ENCODE measurements around the gene SCGB1D1. TPM values are rescaled to one million over a fixed set of nuclear protein-coding genes. Genes with fewer than 3 reads are reported as not detected.

The SCGB1D1 gene, protein sequence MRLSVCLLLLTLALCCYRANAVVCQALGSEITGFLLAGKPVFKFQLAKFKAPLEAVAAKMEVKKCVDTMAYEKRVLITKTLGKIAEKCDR
- total RNA-seq = not detected
- not detected for polyA plus RNA-seq

DNA sequence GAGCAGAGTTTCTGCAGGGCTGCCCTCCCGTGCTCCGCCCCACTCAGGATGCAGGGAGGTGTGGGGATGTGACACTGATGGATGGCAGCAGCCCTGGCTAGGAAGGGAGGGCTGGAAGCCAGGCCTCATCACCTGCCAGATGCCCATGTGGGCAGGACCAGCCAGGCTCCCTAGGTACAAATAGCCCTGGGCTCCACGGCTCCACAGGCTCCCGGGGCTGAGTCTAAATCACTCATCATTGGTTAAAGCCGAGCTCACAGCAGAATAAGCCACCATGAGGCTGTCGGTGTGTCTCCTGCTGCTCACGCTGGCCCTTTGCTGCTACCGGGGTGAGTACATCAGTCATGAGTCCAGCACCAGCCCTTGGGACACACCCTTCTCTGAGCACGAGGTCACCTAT is at the start of gene SCGB1D1:
SCGB1D1 (plus strand) TSS at position 206 of the 400 bp plus-strand sequence; CDS start at position 275, 69 bp downstream.
- H3K4me3 ChIP-seq (ENCODE audit: low read depth, low read length) = no peak within 1 kb of the TSS
- H3K4me1 ChIP-seq (ENCODE audit: insufficient read depth) = no peaks in the 10 kb centered on the region
- 69% methylated on average over 9 of the region's 9 CpGs for WGBS
- H3K27ac ChIP-seq (ENCODE audit: low read depth) = no peak within 1 kb of the TSS
- DNase-seq (ENCODE audit: extremely low spot score) = no peak
- H3K36me3 ChIP-seq (ENCODE audit: insufficient read depth) = no peaks in the 10 kb centered on the region

DNA sequence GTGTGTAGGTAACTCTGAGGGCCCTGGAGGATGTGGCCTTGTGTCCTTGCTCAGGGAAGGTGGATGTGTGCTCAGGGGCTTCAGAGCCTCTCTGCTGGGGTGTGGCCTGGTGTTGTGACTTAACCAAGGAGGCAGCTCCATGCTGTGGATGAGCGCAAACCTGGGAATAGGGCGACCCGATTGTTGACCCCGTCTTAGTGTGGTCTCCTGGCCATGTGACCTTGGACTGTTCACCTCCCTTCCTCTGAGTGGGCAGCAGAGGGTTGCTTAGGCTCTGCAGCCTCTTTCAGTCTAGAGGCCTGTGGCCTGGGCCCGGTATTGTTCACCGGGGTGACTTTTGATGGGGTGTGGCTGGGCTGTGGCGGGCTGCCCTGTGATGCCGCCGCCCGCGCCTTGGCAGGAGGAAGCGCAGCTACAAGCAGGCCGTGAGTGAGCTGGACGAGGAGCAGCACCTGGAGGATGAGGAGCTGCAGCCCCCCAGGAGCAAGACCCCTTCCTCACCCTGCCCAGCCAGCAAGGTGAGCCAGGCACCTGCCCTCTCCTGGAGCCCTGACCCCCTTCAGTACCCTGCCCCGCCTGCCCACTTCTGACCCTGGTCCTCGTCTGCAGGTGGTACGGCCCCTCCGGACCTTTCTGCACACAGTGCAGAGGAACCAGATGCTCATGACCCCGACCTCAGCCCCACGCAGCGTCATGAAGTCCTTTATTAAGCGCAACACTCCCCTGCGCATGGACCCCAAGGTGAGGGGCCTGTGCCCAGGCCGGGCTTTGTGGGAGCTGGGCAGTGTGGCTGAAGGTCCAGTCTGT is 49.5 kb upstream of the SCGB1D1 start:
- Histone ChIP-seq H3K4me1 (ENCODE audit: insufficient read depth) (no peaks in the 10 kb centered on the region), H3K27ac (ENCODE audit: low read depth) (no peak overlapping the region), H3K36me3 (ENCODE audit: insufficient read depth) (peaks cover 7% of the 10 kb centered on the region), H3K4me3 (ENCODE audit: low read depth, low read length) (no peak overlapping the region)
- no peak for DNase-seq (ENCODE audit: extremely low spot score)
- WGBS = 95% methylated on average over 24 of the region's 24 CpGs

DNA sequence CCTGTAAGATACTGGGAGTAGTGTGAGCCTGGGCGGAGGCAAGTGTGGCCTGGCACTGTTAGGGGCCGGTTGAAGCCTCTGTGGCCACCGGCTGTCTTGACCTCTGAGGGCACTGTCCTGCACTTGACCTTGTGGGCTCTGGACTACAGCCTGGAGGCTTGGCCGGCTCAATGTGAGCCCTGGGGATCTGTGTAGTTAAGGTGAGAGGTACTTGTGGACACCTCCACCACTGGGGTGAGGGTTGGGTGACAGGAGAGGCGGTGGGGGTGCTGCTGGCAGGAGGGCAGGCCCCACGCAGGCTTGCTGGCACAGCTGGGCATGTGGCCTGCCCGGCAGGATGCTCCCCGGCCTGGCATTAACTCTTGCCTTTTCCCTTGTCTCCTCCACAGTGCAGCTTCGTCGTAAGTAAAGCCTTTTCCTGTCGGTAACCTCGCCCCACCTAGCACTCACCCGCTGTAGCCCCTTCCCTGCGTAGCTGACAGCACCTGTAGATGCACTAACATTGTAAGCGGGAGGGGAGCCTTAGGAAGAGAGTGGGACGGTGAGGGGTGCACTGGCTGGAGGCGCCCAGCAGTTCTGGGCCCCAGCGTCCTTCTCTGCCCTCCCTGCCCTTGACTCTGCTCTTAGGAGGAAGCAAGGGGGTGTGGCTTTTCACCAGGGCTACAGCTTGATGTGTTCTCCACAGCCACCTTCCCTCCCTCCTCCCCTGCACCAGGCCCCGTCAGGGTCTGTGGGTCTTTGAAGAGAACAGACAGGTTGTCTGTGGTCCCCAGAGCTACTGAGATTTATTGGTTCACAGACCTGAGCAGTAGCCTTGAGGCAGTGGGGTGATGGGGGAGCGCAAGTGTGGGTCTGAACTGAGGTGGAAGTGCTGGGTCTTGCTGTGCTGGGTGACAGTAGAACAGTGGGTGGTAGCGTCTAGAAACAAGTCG is 48.6 kb upstream of the SCGB1D1 start:
- H3K36me3 ChIP-seq (ENCODE audit: insufficient read depth) = peaks cover 9% of the 10 kb centered on the region
- H3K27ac ChIP-seq (ENCODE audit: low read depth) = no peak overlapping the region
- no peaks in the 10 kb centered on the region for H3K4me1 ChIP-seq (ENCODE audit: insufficient read depth)
- DNase-seq (ENCODE audit: extremely low spot score) = no peak
- WGBS = 87% methylated on average over 22 of the region's 22 CpGs
- H3K4me3 ChIP-seq (ENCODE audit: low read depth, low read length) = no peak overlapping the region

DNA sequence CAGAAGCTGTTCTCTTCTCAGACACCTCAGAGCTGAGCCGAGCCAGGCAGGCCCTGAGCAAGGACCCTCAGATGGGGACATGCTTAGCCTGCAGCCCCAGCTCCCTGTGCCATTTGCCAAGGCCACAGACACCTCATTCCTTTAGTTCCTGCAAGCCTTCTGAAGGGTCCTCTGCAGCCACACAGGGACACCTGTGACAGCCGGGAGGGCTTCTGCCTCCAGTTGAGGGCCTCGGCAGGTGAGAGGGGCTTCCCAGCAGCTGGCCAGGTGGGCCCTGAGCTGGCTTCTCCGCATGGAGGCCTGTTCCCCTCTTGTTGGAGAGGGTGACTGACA is 48.0 kb upstream of the SCGB1D1 start:
- H3K4me3 ChIP-seq (ENCODE audit: low read depth, low read length) = no peak overlapping the region
- H3K4me1 ChIP-seq (ENCODE audit: insufficient read depth) = no peaks in the 10 kb centered on the region
- 96% methylated on average over 4 of the region's 4 CpGs for WGBS
- no peak for DNase-seq (ENCODE audit: extremely low spot score)
- H3K36me3 ChIP-seq (ENCODE audit: insufficient read depth) = peaks cover 9% of the 10 kb centered on the region
- no peak overlapping the region for H3K27ac ChIP-seq (ENCODE audit: low read depth)

DNA sequence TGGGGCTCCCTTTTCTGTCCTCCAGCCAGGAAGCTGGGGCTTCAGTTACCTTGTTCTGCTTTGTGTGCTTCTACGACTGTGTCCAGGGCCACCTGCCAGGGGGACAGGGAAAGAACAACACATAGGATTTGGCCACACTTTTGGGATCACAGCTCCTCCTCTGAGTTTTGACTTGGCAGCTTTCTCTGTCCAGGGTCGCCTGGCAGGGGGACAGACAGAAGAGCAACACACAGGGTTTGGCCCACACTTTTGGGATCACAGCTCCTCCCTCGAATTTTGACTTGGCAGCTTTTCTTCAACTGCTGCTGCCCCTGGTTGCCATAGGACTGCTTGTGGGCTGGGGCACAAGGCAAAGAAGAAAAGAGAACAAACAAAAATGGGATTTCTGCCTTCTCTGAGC is 47.1 kb upstream of the SCGB1D1 start:
- no peak overlapping the region for H3K27ac ChIP-seq (ENCODE audit: low read depth)

DNA sequence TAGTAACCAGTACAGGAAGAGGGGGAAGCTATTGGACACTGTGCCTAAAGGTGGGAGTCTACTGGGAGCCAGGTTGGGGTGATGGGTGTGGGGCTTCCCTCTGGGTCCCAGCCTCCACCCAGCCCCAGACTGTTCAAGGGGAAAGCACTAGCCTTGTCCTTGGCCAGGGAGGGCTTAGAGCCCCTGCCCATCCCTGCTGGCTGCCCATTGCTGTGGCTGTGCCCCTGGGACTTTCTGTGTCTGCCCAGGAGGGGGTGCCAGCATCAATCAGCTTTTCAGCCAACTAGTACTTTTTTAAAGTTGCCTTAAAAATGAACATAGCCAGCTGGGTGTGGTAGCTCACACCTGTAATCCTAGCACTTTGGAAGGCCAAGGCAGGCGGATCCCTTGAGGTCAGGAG is 46.3 kb upstream of the SCGB1D1 start:
- no peak for DNase-seq (ENCODE audit: extremely low spot score)
- Histone ChIP-seq H3K4me3 (ENCODE audit: low read depth, low read length) (no peak overlapping the region), H3K36me3 (ENCODE audit: insufficient read depth) (peaks cover 11% of the 10 kb centered on the region), H3K27ac (ENCODE audit: low read depth) (no peak overlapping the region), H3K4me1 (ENCODE audit: insufficient read depth) (no peaks in the 10 kb centered on the region)
- WGBS = 91% methylated on average over 1 of the region's 1 CpG

More for the DNA sequence above, 47.1 kb upstream of the SCGB1D1 start:
- no peak for DNase-seq (ENCODE audit: extremely low spot score)
- peaks cover 9% of the 10 kb centered on the region for H3K36me3 ChIP-seq (ENCODE audit: insufficient read depth)
- H3K4me1 ChIP-seq (ENCODE audit: insufficient read depth) = no peaks in the 10 kb centered on the region
- WGBS = 36% methylated on average over 3 of the region's 3 CpGs
- no peak overlapping the region for H3K4me3 ChIP-seq (ENCODE audit: low read depth, low read length)

DNA sequence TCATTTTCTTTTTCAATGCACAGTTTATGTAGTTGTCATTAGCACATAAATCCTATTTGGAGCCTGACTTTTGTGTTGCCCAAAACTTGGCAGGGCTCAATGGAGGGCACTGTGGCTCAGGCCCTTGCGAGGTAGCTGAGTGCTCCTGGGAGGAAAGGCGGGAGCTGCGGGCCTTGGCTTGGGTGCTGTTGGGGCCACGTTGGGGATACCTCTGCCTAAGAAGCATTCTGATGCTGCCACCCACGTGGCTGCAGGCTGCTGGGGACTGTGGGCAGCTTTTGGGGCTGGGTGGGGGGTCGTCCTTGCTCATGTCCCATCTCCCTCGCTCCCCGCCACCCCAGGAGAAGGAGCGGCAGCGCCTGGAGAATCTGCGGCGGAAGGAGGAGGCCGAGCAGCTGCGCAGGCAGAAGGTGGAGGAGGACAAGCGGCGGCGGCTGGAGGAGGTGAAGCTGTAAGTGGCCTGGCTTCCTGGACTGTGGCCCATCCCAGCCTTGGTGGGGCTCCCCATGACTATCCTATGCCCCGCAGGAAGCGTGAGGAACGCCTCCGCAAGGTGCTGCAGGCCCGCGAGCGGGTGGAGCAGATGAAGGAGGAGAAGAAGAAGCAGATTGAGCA is 45.3 kb upstream of the SCGB1D1 start:
- no peaks in the 10 kb centered on the region for H3K4me1 ChIP-seq (ENCODE audit: insufficient read depth)
- H3K4me3 ChIP-seq (ENCODE audit: low read depth, low read length) = no peak overlapping the region
- peaks cover 10% of the 10 kb centered on the region for H3K36me3 ChIP-seq (ENCODE audit: insufficient read depth)
- DNase-seq (ENCODE audit: extremely low spot score) = no peak
- H3K27ac ChIP-seq (ENCODE audit: low read depth) = no peak overlapping the region
- WGBS = 96% methylated on average over 24 of the region's 24 CpGs

DNA sequence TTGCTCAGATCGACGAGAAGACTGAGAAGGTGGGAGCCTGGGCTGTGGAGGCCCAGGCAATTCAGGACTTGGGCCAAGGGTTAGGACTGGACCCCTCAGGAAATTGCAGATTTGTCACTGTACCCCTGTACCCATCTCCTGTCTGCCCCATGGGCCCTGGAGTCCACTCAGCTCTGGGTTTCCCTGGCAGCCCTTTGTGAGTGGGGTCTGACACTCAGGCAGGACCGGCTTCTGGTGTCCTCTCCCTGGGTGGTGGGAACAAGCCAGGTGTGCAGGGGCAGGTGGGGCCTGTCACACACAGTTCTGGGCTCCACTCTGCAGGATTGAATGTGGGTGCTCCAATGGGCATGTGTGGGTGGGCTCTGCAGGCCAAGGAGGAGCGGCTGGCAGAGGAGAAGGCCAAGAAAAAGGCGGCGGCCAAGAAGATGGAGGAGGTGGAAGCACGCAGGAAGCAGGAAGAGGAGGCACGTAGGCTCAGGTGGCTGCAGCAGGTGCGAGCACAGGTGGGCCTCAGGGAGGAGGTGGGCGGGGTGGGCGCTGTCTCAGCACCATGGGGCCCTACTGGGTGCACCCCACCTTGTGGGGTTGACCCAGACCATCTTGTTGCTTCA is 44.6 kb upstream of the SCGB1D1 start:
- Histone ChIP-seq H3K27ac (ENCODE audit: low read depth) (no peak overlapping the region), H3K36me3 (ENCODE audit: insufficient read depth) (peaks cover 10% of the 10 kb centered on the region), H3K4me3 (ENCODE audit: low read depth, low read length) (no peak overlapping the region), H3K4me1 (ENCODE audit: insufficient read depth) (no peaks in the 10 kb centered on the region)
- WGBS = 96% methylated on average over 11 of the region's 11 CpGs
- DNase-seq (ENCODE audit: extremely low spot score) = no peak

DNA sequence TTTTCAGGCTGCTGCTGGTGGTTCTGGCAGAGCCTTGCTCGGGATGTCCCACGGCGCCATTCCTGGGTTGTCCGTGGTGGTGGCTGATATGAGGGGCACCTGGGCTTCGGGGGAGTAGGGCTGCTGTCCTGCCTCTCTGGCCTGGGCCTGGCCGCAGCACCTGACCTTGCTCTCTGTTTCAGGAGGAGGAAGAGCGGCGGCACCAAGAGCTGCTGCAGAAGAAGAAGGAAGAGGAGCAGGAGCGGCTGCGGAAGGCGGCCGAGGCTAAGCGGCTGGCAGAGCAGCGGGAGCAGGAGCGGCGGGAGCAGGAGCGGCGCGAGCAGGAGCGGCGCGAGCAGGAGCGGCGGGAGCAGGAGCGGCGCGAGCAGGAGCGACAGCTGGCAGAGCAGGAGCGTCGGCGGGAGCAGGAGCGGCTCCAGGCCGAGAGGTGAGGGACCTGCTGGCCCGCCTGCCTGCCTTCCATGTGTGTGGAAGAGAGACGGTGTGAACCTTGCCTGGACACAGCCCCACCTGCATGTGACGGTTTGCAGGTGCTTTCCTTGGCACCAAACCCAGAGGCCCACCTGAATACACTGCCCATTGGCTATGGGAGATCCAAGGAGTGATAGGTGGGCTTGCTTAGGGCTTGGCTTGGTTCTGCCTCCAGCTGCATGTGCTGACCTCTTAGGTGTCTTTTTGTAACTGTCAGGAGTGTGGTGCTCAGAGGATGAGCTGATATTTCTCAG is 43.4 kb upstream of the SCGB1D1 start:
- H3K4me1 ChIP-seq (ENCODE audit: insufficient read depth) = no peaks in the 10 kb centered on the region
- H3K36me3 ChIP-seq (ENCODE audit: insufficient read depth) = peaks cover 10% of the 10 kb centered on the region
- no peak overlapping the region for H3K4me3 ChIP-seq (ENCODE audit: low read depth, low read length)
- no peak overlapping the region for H3K27ac ChIP-seq (ENCODE audit: low read depth)
- 95% methylated on average over 36 of the region's 36 CpGs for WGBS
- DNase-seq (ENCODE audit: extremely low spot score) = no peak

DNA sequence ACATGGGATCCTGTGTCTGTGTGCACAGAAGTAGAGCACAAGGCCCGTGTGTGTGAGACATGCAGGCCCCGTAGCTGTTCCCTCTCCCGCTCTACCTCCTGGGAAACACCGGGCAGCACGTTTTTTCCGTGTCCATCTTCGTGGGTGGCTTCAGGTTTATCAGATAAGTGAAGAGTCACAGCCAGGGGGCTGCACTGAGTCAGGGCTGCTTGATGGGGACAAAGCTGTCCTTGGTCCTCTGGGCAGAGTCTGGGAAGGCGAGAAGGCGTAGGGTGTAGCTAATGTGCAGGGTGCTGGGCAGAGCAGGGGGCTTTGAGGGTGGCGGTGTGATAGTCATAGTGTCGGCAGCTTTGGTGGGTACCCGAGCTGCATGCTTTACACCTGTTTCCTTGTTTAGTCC is 42.5 kb upstream of the SCGB1D1 start:
- H3K4me3 ChIP-seq (ENCODE audit: low read depth, low read length) = no peak overlapping the region
- WGBS = 93% methylated on average over 12 of the region's 12 CpGs
- H3K36me3 ChIP-seq (ENCODE audit: insufficient read depth) = peaks cover 12% of the 10 kb centered on the region
- no peaks in the 10 kb centered on the region for H3K4me1 ChIP-seq (ENCODE audit: insufficient read depth)
- no peak for DNase-seq (ENCODE audit: extremely low spot score)
- no peak overlapping the region for H3K27ac ChIP-seq (ENCODE audit: low read depth)

DNA sequence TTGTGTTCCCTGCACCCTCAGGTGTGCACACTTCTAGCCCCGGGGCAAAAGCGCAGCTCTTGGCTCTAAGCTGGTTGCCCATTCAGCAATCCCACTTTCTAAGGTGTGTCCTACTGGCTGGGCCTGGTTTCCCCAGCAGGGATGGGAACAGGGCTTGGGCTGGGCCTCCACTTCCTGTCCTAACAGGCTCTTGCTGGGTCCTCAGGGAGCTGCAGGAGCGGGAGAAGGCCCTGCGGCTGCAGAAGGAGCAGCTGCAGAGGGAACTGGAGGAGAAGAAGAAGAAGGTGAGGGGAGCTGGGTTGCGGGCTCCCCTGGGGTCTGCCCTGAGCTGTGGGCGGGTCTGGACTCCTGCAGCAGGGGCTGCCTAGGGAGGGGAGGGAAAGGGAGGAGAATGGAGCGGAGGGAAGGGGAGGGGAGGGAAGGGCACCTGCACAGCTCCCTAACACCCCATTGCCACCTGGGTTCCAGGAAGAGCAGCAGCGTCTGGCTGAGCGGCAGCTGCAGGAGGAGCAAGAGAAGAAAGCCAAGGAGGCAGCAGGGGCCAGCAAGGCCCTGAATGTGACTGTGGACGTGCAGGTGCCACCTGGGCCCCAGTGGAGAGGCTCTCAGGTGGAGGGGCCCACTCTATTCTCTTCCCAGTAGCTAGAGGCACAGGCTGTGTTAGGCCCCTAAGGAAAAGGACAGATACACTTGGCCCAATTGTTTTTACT is 41.6 kb upstream of the SCGB1D1 start:
- H3K36me3 ChIP-seq (ENCODE audit: insufficient read depth) = peaks cover 12% of the 10 kb centered on the region
- no peak for DNase-seq (ENCODE audit: extremely low spot score)
- 96% methylated on average over 10 of the region's 10 CpGs for WGBS

More for the DNA sequence above, 41.6 kb upstream of the SCGB1D1 start:
- no peaks in the 10 kb centered on the region for H3K4me1 ChIP-seq (ENCODE audit: insufficient read depth)
- no peak overlapping the region for H3K4me3 ChIP-seq (ENCODE audit: low read depth, low read length)
- no peak overlapping the region for H3K27ac ChIP-seq (ENCODE audit: low read depth)
